A549 (cell line): ENCODE data around the gene MTHFS.

Experiments
- CTCF ChIP-seq: fragments of >200 bp; sonication (Bioruptor Twin); formaldehyde crosslinking; IDR thresholded peaks from 3 replicates; pipeline ENCODE4 v1.5.1; 2016
- EP300 ChIP-seq, 2 experiments: fragments of >200 bp; sonication (Bioruptor Twin); formaldehyde crosslinking; IDR thresholded peaks; 2 replicates in 1 of 2; 3 replicates in 1 of 2; pipeline ENCODE4 v1.6.1; 2016 to 2017
- ESRRA ChIP-seq: fragments of 150-350 bp; IDR thresholded peaks from 2 replicates; pipeline ENCODE4 v1.6.1; 2014; ENCODE audit warnings: mild to moderate bottlenecking, low read length, borderline replicate concordance
- KDM5A ChIP-seq: fragments of 200-600 bp; sonication (generic); IDR thresholded peaks from 2 replicates; pipeline ENCODE4 v1.6.1; 2016; ENCODE audit warnings: antibody characterized with exemption, mild to moderate bottlenecking
- MAX ChIP-seq: IDR thresholded peaks from 2 replicates; pipeline ENCODE4 v1.6.1; 2012
- POLR2A ChIP-seq: IDR thresholded peaks from 2 replicates; pipeline ENCODE4 v1.6.1; 2012; ENCODE audit warnings: mild to moderate bottlenecking, low read length
- RAD21 ChIP-seq, 2 experiments: fragments of >200 bp in 1 of 2; sonication (Bioruptor Twin) in 1 of 2; formaldehyde crosslinking in 1 of 2; IDR thresholded peaks in 1 of 2; conservative IDR thresholded peaks in 1 of 2; 2 replicates in 1 of 2; 3 replicates in 1 of 2; pipeline ENCODE4 v1.6.1; 2012 to 2018; ENCODE audit warnings: inconsistent platforms in 1 of 2
- SMC3 ChIP-seq: fragments of >200 bp; sonication (Bioruptor Twin); formaldehyde crosslinking; IDR thresholded peaks from 3 replicates; pipeline ENCODE4 v1.6.1; 2018; ENCODE audit warnings: inconsistent platforms

GRCh38 chr15:79919749-79920511 lies 23.1 kb upstream of the MTHFS start:
- TF ChIP-seq CTCF (no peak), ESRRA (no peak), POLR2A (no peak), SMC3 (no peak), KDM5A (no peak), EP300 (IDR thresholded peaks at IDR 0.05) (no peak), RAD21 (conservative IDR thresholded peaks at IDR 0.05 in 1 of 2, IDR thresholded peaks at IDR 0.05 in 1 of 2) (no peak), MAX (no peak)
